Astrocyte of the spinal cord (primary cell): ENCODE results near the gene BCAS1.

Source experiments
- DNase-seq: peaks from one replicate; pipeline ENCODE4 v3.0.0; 2011; ENCODE audit warnings: low read depth, low spot score
- H3K4me3 ChIP-seq: 2 replicates; pipeline ENCODE4 v1.5.1; 2011; ENCODE audit warnings: low read depth, mild to moderate bottlenecking, low read length, moderate library complexity
- in situ Hi-C: cut with HindIII; loops from 2 replicates; pipeline ENCODE4 v1.10.0; 2017; ENCODE audit warnings: low sequenced_read_pairs
- TF ChIP-seq, protein P1 (sequence below): IDR thresholded peaks from 2 replicates; pipeline ENCODE4 v1.5.1; 2012; ENCODE audit warnings: low read depth, mild to moderate bottlenecking, low read length, inconsistent platforms

BCAS1 gene

DNA sequence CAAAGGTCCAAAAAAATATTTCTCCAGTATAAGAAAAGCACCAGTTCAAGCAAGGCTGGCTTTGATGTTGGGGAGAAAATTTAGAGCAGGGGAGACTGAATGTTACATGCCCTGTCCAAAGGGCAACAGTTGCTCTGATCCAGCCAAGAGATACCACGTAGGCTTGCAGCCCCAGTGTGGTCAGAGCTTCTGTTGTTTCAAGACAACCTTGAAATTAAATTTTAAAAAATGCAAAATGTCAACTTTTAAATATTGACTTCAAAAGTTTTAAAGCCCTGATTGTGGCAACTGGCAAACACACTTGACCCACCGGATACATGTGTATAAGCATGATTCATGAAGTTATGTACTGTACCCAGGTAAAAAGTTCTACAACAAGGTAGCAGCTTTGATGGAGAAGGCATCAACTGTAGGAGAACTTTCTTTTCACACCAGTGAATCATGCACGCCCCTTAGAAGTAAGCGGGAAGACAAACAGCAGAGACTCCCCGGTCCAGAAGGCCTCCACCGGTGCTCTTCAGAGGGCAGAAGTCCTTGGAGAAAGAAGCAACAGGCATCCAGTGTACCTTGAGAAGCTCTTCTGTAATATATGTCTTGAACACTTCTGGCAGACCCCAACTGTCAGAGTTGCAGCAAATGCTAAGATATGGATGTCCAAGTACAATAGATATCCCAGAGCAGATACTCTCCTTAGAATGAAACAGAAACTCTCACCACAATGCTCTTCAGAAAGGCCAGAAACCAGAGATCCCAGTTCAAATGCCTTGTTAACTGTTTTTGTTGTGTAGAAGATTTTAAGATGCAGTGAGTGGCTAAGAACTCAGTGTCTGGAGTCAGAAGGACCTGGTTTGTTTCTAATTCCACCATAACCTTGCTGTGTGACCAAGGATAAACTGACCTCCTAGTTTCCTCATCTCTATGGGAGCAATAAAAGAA lies 115.4 kb downstream of the BCAS1 start:
- TF ChIP-seq, protein P1, sequence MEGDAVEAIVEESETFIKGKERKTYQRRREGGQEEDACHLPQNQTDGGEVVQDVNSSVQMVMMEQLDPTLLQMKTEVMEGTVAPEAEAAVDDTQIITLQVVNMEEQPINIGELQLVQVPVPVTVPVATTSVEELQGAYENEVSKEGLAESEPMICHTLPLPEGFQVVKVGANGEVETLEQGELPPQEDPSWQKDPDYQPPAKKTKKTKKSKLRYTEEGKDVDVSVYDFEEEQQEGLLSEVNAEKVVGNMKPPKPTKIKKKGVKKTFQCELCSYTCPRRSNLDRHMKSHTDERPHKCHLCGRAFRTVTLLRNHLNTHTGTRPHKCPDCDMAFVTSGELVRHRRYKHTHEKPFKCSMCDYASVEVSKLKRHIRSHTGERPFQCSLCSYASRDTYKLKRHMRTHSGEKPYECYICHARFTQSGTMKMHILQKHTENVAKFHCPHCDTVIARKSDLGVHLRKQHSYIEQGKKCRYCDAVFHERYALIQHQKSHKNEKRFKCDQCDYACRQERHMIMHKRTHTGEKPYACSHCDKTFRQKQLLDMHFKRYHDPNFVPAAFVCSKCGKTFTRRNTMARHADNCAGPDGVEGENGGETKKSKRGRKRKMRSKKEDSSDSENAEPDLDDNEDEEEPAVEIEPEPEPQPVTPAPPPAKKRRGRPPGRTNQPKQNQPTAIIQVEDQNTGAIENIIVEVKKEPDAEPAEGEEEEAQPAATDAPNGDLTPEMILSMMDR = no peak
- in situ Hi-C loops = no loop called here
- no peak overlapping the region for H3K4me3 ChIP-seq
- no peak for DNase-seq

DNA sequence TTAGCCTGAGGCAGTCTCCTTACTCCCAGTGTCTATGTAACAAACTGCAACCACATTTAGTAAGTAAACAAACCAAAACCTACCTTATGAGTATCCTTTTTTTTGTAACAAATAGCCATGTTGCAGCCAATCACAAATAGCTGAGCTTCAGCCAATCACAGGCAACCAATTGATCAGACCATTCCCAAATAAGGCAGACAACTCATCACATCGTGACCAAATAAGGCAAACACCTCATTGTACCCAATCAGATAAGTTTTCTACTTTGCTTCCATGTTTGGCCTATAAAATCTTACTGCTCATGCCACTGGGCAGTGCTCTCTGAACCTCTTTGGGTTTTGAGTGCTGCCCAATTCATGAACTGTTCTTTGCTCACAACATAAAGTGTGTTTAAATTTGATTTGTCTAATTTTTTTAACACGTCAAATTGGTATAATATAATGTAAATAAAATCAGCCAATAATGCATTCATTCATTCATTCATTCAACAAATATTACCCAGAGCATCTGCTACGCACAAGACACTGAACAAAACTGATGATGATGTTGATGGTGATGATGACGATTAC lies 117.8 kb downstream of the BCAS1 start:
- no peak for DNase-seq
- in situ Hi-C loops = no loop called here
- TF ChIP-seq, protein P1 = no peak
- no peak overlapping the region for H3K4me3 ChIP-seq

DNA sequence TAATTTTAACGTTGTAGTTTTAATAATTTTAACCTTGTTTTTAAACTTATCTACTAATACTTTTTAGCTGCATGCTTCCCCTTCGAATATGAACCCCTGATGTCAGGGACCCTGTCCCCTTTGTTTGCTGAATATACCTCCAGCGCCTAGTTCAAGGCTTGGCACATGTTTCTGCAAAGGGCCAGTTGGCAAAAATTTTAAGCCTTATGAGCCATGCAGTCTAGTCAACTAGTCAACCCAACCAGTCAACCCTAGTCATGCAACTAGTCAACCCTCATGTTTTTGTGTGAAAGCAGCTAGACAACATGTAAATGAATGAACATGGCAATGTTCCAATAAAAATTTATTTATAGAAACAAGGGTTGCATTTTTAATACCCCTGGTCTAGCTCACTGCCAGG lies 119.8 kb downstream of the BCAS1 start:
- DNase-seq = no peak
- TF ChIP-seq, protein P1 = no peak
- in situ Hi-C loops = no loop called here

DNA sequence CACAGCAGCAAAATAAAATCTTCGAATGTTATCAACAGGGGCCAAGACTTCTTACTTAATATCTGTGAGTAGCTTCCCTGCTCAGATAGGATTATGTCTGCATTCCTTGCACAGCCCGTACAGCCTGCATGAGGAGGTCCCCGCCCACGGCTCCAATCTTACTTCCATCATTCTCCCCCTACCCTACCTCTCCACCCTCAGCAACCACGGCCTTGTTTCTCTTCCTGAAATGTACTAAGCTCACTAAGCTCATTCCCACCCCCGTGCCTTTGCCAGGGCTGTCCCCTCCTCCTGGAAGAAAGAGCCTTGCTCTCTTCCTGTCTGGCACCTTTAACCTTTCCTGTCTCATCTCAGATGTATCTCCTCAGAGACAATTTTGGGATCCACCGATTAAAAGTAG lies 120.4 kb downstream of the BCAS1 start:
- DNase-seq = no peak
- TF ChIP-seq, protein P1 = no peak
- H3K4me3 ChIP-seq = no peak overlapping the region
- in situ Hi-C loops = no loop called here

More for the DNA sequence above, 119.8 kb downstream of the BCAS1 start:
- no peak overlapping the region for H3K4me3 ChIP-seq

DNA sequence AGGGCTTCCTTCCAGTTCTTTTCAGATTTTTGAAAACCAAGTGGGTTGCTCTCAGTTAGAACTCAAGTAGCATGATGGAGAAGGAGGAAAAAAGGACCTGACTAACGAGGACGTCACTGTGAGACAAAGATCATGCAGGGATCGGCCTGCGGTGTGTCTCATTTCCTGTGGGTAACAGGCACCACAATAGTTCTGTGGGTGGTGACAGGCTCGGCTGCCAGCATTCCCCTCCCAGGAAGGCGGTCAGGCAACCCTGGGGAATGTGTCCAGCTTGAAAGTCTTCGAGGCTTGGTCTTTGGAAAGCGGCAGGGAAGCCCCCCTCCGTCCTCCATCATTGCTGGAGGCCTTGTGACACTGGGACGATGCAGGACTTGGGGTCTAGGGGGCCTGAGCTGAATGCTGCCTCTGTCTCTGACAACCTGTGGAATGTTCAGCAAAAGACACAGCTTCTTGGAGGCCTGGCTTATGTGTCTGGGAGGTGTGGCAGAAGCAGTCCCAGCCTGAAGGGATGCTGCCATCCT lies 121.0 kb downstream of the BCAS1 start:
- TF ChIP-seq, protein P1 = no peak
- peak; percentile 93 for DNase-seq
- in situ Hi-C loops = no loop called here
- no peak overlapping the region for H3K4me3 ChIP-seq

DNA sequence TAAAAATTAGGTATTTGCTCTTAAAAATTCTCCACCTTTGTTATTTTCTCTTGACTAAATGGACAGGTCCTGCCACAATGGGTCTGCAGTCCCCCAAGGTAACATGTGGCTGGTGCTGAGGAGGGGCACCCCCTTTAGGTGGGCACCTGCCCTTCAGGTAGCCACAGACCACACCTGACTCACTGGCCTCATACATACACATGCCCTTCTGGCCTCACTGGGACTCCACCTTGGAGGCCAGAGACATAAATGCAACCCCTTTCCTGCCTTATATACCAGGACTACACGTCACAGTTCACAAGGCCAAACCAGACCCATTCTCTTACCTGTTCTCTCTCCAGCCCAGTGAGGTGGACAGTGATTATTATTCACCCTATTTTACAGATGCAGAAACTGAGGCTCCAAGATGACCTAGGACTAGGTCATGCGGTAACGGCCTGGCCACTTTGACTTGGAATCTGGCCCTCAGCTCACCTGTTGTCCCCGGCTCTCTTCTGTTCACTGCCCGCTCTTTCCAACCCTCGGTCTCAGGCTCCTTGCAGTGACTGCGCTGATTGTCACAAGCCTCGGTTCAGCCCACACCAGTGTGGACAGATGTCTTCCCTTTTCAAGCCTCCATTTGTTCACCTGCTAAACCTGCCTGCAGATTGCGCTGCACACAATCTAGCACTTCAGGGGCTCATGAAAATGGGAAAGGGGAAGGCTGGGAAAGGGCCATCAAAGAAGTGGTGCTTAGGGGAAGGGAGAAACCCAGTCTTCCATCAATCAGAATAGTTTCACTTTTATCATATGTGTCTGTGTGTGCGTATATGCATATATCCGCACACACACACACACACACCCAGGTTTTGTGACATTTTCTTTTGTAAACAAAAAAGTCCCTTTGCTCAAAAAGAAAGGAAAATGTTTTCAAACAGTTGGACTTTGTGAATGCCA lies 121.7 kb downstream of the BCAS1 start:
- no peak for DNase-seq

More for the DNA sequence above, 121.7 kb downstream of the BCAS1 start:
- H3K4me3 ChIP-seq = no peak overlapping the region
- TF ChIP-seq, protein P1 = no peak
- in situ Hi-C loops = no loop called here
